ENCODE measurements around the gene RTKN.
"Not testable (repeated sequence)": the region's sequence is repeated elsewhere in the genome, so short reads cannot be mapped to it uniquely, and the experiment has no call there.

Gene RTKN

GRCh38 chr2:74441690-74442482 is at the start of gene RTKN:
Gene RTKN (minus strand): TSS chr2:74441937. CDS start chr2:74441816, 121 bp downstream.
- Mint-ChIP-seq H3K4me3 (peak within 1 kb of the TSS; percentile 57), H3K36me3 (no peaks in the 10 kb centered on the region), H3K9me3 (no peaks in the 10 kb centered on the region), H3K4me1 (peaks cover 21% of the 10 kb centered on the region), H3K27ac (no peak within 1 kb of the TSS), H3K27me3 (peaks cover 86% of the 10 kb centered on the region)
- DNase-seq = peak; percentile 52
- CTCF ChIA-PET = interaction anchor here (0.6 to 1.6 kb wide), 2 partner anchors 9 to 12 kb away, joined by 3 to 5 read pairs; partner anchors contain the start of gene INO80B

- Mint-ChIP-seq H3K4me3 (no peak overlapping the region), H3K27me3 (no peaks in the 10 kb centered on the region), H3K36me3 (peaks cover 50% of the 10 kb centered on the region), H3K9me3 (no peaks in the 10 kb centered on the region), H3K4me1 (peaks cover 9% of the 10 kb centered on the region), H3K27ac (no peak overlapping the region)
- CTCF ChIA-PET = interaction anchor here (1.4 kb wide), 1 partner anchor 42 kb away, joined by 3 read pairs; no protein-coding TSS in a partner anchor
- DNase-seq = no peak
Measured at GRCh38 chr2:74489906-74490305, 48.2 kb upstream of the RTKN start.

GRCh38 chr2:74488643-74489481 is 47.1 kb upstream of the RTKN start:
- H3K36me3 Mint-ChIP-seq = peaks cover 45% of the 10 kb centered on the region
- no peak for DNase-seq
- peak overlapping the region; percentile 40 for H3K27ac Mint-ChIP-seq
- H3K27me3 Mint-ChIP-seq = no peaks in the 10 kb centered on the region
- H3K4me1 Mint-ChIP-seq = peaks cover 13% of the 10 kb centered on the region
- no peaks in the 10 kb centered on the region for H3K9me3 Mint-ChIP-seq
- CTCF ChIA-PET = interaction anchor here (1.4 kb wide), 1 partner anchor 43 kb away, joined by 3 read pairs; no protein-coding TSS in a partner anchor
- H3K4me3 Mint-ChIP-seq = no peak overlapping the region

- DNase-seq = no peak
- Mint-ChIP-seq H3K9me3 (no peaks in the 10 kb centered on the region), H3K27ac (no peak overlapping the region), H3K27me3 (no peaks in the 10 kb centered on the region), H3K4me1 (peaks cover 32% of the 10 kb centered on the region), H3K36me3 (peaks cover 32% of the 10 kb centered on the region), H3K4me3 (no peak overlapping the region)
- CTCF ChIA-PET = interaction anchor here (6.1 kb wide), 1 partner anchor 102 kb away, joined by 81 read pairs; no protein-coding TSS in a partner anchor
Measured at GRCh38 chr2:74486141-74486540, 44.4 kb upstream of the RTKN start.

- Mint-ChIP-seq H3K36me3 (peaks cover 37% of the 10 kb centered on the region), H3K4me1 (peaks cover 51% of the 10 kb centered on the region), H3K4me3 (peak overlapping the region; percentile 100), H3K27ac (peak overlapping the region; percentile 98)
- H3K27me3 Mint-ChIP-seq, H3K9me3 Mint-ChIP-seq, DNase-seq: not testable (repeated sequence)
- CTCF ChIA-PET = interaction anchor here (0.9 to 6.1 kb wide), 9 partner anchors 9 to 104 kb away, joined by 3 to 86 read pairs (median 6); partner anchors contain the start of genes AUP1, HTRA2, INO80B and MRPL53
Measured at GRCh38 chr2:74483675-74484164, 42.0 kb upstream of the RTKN start.

- CTCF ChIA-PET = interaction anchor here (0.8 to 6.1 kb wide), 21 partner anchors 9 to 118 kb away, joined by 3 to 86 read pairs (median 4); partner anchors contain the start of genes AUP1, HTRA2, INO80B and MOGS
- peak within 1 kb of the TSS; percentile 98 for H3K27ac Mint-ChIP-seq
- peak within 1 kb of the TSS; percentile 100 for H3K4me3 Mint-ChIP-seq
- H3K9me3 Mint-ChIP-seq = no peaks in the 10 kb centered on the region
- peaks cover 51% of the 10 kb centered on the region for H3K4me1 Mint-ChIP-seq
- peaks cover 37% of the 10 kb centered on the region for H3K36me3 Mint-ChIP-seq
- H3K27me3 Mint-ChIP-seq = no peaks in the 10 kb centered on the region
- DNase-seq = peak; percentile 96
Measured at GRCh38 chr2:74482801-74483674, 41.3 kb upstream of the RTKN start, which contains the start of the genes CCDC142 and TTC31. Gene CCDC142 (minus strand): TSS chr2:74482998. CDS start chr2:74482837, 161 bp downstream. Gene TTC31 (plus strand): TSS chr2:74483081. CDS start chr2:74483096, 15 bp downstream.

GRCh38 chr2:74481961-74482800 is 40.4 kb upstream of the RTKN start:
- Mint-ChIP-seq H3K4me1 (peaks cover 51% of the 10 kb centered on the region), H3K9me3 (no peaks in the 10 kb centered on the region), H3K36me3 (peaks cover 42% of the 10 kb centered on the region), H3K4me3 (peak overlapping the region; percentile 100), H3K27me3 (no peaks in the 10 kb centered on the region), H3K27ac (peak overlapping the region; percentile 98)
- CTCF ChIA-PET = interaction anchor here (0.8 to 6.1 kb wide), 16 partner anchors 8 to 147 kb away, joined by 3 to 86 read pairs (median 4); partner anchors contain the start of genes AUP1, HTRA2, INO80B and MOGS
- peak; percentile 75 for DNase-seq

- Mint-ChIP-seq H3K36me3 (peaks cover 38% of the 10 kb centered on the region), H3K27ac (no peak overlapping the region), H3K9me3 (no peaks in the 10 kb centered on the region), H3K4me1 (peaks cover 48% of the 10 kb centered on the region), H3K4me3 (peak overlapping the region; percentile 100), H3K27me3 (no peaks in the 10 kb centered on the region)
- DNase-seq = no peak
- CTCF ChIA-PET = interaction anchor here (0.7 to 6.1 kb wide), 10 partner anchors 9 to 147 kb away, joined by 3 to 86 read pairs (median 8); partner anchors contain the start of genes AUP1, HTRA2, INO80B and MRPL53
Measured at GRCh38 chr2:74481431-74481830, 39.7 kb upstream of the RTKN start.

GRCh38 chr2:74474899-74475298 is 33.2 kb upstream of the RTKN start:
- CTCF ChIA-PET = interaction anchor here (0.9 to 3.4 kb wide), 4 partner anchors 8 to 112 kb away, joined by 3 to 11 read pairs (median 6); partner anchors contain the start of genes CCDC142 and TTC31
- Mint-ChIP-seq H3K27me3 (peaks cover 7% of the 10 kb centered on the region), H3K27ac (peak overlapping the region; percentile 20)

GRCh38 chr2:74474481-74474880 is 32.7 kb upstream of the RTKN start:
- Mint-ChIP-seq H3K36me3 (peaks cover 46% of the 10 kb centered on the region), H3K27ac (no peak overlapping the region), H3K4me1 (peaks cover 43% of the 10 kb centered on the region), H3K4me3 (no peak overlapping the region), H3K9me3 (no peaks in the 10 kb centered on the region), H3K27me3 (peaks cover 7% of the 10 kb centered on the region)
- CTCF ChIA-PET = interaction anchor here (1.7 to 3.4 kb wide), 3 partner anchors 9 to 19 kb away, joined by 3 to 11 read pairs (median 6); partner anchors contain the start of genes CCDC142, INO80B and TTC31
- DNase-seq = no peak

More at GRCh38 chr2:74474899-74475298, 33.2 kb upstream of the RTKN start:
- no peak for DNase-seq
- H3K9me3 Mint-ChIP-seq = no peaks in the 10 kb centered on the region
- peaks cover 44% of the 10 kb centered on the region for H3K4me1 Mint-ChIP-seq
- no peak overlapping the region for H3K4me3 Mint-ChIP-seq
- H3K36me3 Mint-ChIP-seq = peaks cover 48% of the 10 kb centered on the region

- H3K27me3 Mint-ChIP-seq = peaks cover 7% of the 10 kb centered on the region
- H3K27ac Mint-ChIP-seq = peak overlapping the region; percentile 99
- DNase-seq = no peak
- H3K4me1 Mint-ChIP-seq = peaks cover 40% of the 10 kb centered on the region
- CTCF ChIA-PET = interaction anchor here (0.9 to 3.4 kb wide), 7 partner anchors 9 to 113 kb away, joined by 3 to 27 read pairs (median 4); partner anchors contain the start of genes CCDC142, INO80B, TTC31 and WBP1
- no peaks in the 10 kb centered on the region for H3K9me3 Mint-ChIP-seq
- H3K4me3 Mint-ChIP-seq = peak overlapping the region; percentile 96
- H3K36me3 Mint-ChIP-seq = peaks cover 43% of the 10 kb centered on the region
Measured at GRCh38 chr2:74472945-74473258, 31.2 kb upstream of the RTKN start.
